NCI-H1092 treated with DMSO at 0.1 percent for 48 hours (cell line): ENCODE results near the gene KANK3.
"Not testable (repeated sequence)": the region's sequence is repeated elsewhere in the genome, so short reads cannot be mapped to it uniquely, and the experiment has no call there.

Source experiments
- DNase-seq: peaks from one replicate; lab custom pipeline; 2025; lab: John Stamatoyannopoulos, UW

Gene KANK3

DNA sequence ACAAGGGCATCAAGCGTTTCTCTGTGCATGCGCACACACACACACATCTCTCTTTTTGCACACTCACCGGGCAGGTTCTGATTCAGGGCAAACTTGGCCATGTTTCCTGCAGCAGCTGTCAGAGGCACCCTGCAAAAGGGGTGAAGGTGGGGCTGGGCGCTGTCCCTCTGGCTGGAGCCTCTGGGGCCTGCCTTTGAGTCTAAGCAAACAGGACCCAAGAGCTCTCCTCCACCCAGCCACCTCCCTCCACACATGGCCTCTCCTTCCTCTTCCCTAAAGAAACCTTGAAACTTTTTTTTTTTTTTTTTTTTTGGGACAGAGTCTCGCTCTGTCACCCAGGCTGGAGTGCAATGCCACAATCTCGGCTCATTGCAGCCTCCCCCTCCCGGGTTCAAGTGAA lies 5.3 kb downstream of the KANK3 start:
- DNase-seq, result no peak

DNA sequence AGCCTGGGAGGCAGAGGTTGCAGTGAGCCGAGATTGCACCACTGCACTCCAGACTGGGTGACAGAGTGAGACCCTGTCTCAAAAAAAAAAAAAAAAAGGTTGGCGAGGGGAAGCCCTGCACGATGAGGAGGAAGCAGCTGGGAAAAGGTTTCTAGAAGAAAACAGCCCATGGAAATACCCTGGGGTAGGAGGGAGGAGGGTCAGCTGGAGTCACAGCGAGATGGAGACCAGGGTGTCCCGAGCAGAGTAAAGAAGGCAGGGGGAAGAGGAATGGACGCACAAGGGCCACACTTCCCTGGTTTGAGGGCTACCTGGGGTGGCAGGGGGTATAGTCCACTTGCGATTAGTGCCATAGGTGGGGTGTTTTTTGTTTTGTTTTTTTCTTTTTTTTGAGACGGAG lies 6.4 kb downstream of the KANK3 start:
- no peak for DNase-seq

DNA sequence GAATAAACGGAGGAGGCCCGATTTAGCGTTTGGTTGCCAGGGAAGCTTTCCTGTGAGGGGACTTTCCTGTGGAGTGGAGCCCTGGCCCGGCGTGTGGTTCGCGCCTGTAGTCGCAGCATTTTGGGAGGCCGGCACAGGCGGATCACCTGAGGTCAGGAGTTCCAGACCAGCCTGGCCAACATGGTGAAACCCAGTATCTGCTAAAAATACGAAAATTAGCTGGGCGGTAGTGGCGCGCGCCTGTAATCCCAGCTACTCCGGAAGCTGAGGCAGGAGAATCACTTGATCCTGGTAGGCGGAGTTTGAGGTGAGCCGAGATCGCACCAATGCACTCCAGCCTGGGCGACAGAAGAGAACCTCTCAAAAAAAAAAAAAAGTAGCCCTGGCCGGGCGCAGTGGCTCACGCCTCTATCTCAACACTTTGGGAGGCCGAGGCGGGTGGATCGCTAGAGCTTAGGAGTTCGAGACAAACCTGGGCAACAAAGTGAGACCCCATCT lies 6.9 kb downstream of the KANK3 start:
- no peak for DNase-seq

DNA sequence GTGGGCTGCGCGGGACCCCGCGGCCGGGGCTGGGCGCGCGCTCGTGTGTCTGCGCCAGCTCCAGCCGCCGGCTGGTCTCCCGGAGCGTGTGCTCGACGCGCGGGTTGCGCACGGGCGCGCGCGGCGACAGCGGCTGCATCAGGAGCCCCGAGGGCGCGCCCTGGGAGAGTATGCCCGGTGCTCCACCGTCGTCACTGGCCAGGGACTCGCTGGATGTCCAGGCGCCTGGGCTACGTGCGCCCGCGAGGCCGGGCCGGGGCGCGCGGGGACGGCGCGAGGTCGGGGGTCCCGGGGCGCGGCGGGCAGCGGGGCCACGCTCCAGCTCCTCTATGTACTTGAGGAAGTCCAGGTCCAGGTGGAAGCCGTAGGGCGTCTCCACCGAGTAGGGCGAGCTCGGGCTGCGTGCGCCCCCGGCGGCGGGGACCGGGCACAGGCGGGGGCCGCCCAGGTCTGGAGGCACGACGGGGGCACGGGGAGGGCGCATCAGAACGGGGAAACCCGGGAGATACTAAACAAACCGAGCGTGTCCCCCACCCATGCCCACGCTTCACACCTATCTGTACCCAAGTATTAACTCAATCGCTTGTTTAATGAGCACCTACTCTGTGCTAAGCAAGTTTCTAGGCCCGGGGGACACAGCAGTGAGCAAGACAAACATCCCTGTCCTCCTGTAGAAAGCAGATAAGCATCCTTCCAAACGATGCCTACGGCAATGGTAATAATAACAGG lies 7.6 kb downstream of the KANK3 start:
- no peak for DNase-seq

DNA sequence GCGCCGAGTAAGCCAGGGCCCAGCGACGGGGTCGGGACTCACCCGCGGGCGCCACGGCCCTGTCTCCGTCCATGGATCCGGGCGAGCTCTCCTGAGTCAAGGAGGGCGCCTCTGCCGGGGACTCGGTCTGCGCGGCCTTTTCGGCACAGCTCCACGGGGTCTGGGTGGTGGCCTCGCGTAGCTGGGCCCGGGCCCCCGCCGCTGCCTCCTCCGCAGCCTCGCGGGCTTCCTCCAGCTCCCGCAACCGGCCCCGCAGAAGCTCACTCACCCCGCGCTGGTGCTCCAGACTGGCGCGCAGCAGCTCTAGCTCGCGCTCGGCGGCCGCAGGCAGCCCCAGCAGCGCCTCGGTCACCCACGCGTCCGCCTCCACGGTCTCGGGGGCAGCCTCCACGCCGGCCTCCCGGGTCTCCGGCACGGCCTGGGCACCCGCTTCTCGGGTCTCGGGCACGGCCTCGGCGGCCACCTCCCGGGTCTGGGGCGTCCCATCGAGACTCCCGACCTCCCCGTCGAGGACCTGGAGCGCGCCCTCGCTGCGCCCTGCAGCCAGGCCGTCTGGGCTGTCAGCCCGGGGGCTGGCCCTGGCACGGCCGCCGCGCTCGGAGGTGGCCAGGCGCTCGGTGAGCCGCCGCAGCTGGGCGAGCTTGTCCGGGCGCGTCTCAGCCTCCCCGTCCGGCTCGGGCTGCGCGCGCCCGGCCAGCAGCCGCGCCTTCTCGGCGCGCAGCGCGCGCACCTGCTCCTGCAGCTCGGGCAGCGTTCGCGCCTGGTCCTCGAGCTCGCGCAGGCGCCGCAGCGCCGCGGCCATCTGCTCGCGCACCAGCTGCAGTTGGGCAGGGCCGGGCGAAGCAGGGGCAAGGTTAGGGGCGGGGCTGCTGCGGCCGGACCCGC lies 8.4 kb downstream of the KANK3 start:
- peak; percentile 33 for DNase-seq

DNA sequence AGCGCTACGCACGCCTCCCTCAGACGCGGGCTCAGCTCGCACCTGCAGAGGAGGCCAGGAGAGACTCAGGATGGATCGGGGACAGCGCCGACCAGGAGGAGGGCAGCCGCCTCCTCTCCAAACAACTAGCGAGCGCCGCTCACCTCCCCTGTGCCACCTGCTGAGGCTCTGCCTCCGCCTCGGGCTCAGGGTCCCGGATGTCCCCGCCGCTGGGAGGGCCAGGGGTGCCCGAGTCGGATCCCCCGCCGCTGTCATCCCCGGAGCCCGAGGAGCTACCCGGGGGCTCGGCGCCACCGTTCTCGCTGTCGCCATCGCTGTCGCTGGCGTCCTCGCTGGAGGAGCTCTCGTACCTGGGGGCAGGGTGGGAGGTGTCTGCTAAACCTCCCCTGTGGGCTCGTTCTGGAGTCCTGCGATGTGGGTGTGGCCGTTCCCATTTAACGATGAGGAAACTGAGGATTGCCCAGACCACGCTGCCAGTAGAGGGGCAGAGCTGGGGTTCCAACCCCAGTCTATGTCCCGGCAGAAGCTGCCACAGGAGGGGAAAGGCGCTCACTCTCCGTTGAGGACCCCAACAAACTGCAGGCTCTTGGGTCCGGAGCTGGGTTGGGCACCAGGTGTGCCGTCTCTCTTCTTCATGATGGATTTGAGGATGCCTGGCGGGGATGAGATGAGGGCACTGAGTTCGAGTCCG lies 9.2 kb downstream of the KANK3 start:
- DNase-seq, result no peak

DNA sequence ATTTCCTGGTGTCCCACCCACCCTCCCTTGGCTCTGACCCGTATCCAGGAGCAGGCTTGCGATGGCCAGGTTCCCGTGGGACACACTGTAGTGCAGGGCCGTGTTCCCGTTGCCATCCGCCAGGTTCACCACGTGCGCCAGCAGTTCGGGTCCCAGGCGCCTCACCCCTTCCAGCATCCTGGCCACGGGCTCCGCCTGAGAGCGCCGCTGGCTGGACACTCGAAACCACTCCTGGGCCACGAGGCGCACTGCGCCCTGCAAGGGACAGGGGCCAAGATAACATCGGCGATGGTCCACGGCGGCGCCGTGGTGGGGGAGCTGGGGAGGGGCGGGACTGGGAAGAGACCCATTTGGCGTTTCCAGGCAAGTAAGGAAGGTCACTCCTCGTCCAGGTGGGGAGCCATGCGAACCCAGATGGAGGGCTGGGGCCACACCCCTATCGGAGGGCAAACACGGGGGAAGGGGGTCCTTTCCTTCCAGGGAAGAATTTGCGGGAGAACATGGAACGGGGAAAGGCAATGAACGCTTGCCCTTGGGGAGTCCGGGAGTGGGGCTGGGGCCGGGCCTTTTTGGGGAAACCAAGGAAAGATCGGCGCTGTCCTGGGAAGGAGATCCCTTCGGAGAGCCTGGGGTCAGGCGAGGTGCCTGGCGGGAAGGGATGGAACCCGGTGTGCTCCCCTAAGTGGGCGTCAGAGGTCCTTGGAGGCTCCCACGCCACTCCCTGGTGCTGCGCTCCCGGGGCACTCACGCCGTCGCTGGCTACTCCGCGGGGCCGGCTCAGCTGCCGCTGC lies 9.9 kb downstream of the KANK3 start:
- no peak for DNase-seq

DNA sequence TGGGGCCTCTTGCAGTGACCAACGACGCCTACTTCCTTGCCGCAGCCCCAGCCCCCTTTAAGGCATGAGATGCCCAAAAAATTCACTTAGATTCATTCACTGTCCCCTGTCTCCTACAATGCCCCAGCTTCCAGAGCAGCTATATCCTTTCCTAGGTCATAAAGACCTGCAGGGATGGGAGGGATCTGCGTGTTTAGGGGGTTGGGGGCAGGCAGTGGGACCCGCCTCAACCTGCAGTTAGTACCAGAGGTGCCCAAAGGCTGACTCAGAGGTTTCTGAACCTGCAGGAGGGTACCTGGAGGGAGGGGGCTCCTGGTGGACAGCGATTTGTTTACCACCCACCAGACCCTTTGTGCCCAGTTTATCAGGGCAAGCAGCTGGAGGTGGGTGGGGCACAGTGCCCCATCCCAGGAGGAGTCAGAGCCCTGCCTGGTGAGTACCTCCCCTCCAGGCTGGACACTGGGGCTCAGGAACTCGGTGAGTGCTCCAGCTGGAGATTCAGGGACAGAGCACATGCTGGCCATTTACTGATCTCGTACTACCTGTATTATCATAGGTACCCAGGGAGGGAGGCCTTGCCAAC lies 11.7 kb downstream of the KANK3 start:
- no peak for DNase-seq

DNA sequence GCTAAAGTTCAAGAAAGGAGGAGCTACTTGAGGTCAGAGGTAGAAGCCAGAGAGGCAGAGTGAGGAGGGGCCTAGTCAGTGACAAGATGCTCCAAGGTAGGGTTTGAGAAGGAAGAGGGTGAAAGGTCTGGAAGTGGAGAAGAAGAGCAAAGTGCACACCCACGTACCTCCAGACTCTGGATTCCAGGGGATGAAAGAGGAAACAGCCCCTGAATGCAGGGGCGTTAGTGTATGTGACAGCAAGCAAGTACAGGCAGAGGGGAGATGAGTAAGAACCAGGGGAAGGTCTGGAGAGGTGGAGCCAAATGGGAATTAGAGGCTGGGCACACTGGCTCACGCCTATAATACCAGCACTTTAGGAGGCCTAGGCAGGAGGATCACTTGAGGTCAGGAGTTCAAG lies 13.1 kb downstream of the KANK3 start:
- no peak for DNase-seq

DNA sequence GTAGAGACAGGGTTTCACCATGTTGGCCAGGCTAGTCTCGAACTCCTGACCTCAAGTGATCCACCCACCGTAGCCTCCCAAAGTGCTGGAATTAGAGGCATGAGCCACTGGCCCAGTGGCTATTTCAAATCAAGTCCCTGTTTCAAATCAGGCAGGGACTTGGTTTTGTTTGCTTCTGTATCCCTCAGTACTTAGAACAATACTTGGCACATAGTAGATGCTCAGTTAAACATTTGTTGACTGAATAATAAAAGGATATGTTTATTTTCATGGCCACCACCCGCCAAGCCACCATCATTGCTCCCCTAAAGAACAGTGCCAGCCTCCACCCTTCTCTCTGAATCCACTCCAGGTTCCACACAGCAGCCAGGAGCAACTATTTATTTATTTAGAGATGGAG lies 17.6 kb downstream of the KANK3 start:
- DNase-seq, result no peak

DNA sequence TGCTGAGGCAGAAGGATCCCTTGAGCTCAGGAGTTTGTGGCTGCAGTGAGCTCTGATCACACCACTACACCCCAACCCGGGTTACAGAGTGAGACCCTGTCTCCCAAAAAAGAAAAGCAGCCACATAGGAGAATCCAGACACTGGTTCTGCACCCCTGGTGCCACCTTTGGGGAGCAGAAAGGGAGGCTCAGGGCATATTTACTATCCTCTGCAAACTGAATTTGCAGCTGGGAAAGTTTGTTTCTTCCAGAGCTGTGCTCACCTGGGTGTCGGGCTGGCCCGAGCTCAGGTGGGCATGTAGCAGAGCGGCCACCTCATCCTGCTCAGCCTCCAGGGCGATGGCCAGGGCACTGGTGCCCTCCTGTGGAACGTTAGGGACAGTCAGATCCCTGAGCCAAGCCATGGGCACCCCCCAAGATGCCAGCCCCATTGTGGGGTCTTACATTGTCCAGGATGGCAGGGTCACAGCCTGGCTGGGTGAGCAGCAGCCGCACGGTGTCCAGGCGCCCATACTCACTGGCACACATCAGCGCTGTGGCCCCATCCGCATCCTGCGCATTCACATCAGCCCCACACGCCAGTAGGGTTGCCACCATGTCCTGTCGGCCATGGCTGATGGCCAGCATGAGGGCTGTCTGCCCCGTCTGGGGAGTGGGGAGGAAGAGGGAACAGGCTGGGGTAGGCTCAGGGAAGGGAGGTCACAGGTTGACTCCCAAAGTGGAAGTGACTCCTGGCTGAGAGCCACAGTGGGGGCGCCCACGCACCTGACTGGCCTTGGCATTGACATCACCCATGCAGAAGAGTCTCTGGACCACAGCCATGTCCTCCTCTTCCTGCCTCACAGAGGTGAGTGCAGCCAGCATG lies 18.6 kb downstream of the KANK3 start:
- no peak for DNase-seq

DNA sequence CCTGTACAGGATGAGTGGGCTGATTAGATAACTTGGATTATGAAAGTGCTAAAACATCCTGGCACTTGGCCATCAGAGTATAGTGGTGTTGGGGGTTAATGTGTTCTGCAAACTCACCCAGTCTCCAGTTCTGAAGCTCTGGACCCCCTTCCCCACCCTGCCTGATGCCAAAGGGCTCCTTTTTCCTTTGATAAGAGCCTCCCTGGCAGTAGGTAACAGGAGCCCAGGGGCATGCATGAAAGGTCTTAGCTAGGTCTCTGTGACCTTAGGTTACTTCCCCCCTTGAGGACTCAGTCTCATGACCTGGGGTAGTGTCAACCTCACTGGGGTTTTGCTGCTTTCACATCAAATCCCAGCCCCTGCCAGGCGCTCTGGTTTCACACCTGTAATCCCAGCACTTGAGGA lies 19.3 kb downstream of the KANK3 start:
- DNase-seq, result no peak

DNA sequence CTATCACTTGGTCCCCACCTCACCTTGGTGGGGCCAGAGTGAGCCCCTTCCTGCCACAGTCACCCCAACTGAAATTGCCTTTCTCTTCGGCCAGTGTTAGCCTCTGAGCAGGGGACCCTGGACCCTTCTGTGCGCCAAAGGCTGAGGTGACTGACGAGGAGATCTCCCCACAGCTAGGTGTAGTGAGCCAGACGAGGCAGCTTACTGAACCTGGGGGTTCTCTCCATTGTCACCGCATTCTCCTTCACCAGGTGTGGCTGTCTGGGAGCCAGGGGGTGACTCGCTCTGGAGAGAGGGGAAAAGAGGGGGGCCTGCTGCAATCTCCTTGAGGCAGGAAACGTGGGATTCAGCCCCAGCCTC lies 20.4 kb downstream of the KANK3 start:
- DNase-seq, result no peak

DNA sequence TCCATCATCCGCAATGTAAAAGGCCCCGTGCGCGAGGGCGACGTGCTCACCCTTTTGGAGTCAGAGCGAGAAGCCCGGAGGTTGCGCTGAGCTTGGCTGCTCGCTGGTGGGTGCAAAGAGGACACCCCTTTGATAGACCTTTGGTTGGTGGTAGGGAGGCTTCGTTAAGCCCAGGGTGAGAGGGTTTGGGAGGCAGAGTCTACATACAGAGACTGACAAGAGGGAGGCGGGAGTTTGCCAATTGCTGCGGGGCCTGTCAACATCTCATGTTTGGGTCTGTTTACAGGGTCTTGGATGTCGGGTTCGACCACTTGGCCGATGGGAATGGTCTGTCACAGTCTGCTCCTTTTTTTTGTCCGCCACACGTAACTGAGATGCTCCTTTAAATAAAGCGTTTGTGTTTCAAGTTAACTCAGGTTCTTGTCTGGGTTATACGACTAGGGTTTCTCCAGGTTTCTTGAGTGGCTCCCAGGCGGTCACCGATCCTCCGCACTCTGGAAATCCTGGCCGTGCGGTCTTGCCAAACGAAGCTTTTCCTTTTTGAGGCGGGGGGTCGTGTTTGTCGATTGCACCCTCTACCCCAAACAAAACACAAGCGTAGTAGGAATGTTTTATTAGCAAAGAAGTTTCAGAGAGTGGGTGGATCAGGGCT lies 20.9 kb downstream of the KANK3 start:
- no peak for DNase-seq

DNA sequence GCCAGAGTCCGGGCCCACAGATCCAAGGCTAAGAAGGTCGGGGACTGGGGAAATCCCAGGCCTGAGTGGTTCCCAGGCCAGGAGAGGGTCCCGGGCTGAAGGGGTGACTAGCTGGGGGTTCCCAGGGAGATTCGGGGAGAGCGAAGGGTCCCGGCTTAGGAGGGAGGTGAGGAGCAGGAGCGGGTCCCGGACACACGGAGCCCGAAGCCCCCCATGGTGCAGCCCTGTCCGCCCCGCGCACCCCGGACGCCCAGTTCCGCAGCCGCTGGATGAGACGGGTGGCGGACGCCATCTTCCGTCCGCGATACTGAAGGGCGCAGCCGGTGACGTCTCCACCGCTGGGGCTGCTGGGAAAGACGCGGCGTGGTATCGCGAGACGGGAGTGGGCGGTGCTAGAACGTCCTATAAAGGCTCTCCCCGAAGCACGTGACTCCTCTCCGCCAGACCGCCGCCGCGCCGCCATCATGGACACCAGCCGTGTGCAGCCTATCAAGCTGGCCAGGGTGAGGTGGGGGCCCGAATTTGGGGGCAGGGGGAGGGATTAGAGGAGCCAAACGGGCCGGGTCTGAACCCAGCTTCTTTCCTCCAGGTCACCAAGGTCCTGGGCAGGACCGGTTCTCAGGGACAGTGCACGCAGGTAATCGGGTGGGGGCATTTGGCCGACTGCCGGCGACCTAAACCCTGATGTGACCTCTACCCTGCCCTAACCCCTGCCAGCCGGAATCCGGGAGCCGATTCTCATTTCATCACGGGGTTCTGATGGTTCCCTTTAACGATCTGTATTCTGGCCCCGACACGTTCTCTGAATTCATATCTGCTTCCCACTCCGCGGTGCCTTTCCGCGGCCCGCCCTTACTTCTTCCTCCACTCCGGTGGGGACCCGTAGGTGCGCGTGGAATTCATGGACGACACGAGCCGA lies 21.7 kb downstream of the KANK3 start, which contains the start of the genes NDUFA7 and RPS28:
Gene NDUFA7, minus strand, starts transcription at position 309 of the 919 bp plus-strand sequence. Its CDS starts 17 bp downstream, at position 292.
Gene RPS28, plus strand, starts transcription at position 430 of the 919 bp plus-strand sequence. Its CDS starts 35 bp downstream, at position 465.
- peak; percentile 96 for DNase-seq

DNA sequence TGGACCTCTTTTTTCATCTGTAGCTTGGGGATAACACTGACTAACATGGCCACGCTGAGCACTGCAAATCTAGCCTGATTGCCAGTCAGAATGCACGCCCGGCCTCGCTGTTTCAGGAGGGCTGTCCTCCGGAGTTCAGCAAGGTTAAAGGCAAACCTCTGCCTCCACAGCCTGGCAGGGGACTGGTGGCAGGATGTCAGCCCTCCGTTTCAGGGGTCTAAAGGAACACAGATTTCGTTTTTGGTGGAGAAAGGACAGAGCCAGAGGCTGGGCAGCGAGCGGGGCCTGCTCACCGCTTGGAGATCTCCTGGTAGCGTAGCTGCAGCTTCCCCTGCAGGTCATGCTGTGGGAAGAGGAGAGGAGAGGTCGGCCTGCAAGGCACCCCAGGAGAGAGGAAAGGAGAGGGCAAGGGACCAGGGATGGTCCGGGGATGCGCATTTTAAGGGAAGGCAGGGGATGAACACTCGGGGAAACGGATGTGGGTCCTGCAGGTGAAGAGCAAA lies 22.4 kb downstream of the KANK3 start:
- DNase-seq, result no peak

DNA sequence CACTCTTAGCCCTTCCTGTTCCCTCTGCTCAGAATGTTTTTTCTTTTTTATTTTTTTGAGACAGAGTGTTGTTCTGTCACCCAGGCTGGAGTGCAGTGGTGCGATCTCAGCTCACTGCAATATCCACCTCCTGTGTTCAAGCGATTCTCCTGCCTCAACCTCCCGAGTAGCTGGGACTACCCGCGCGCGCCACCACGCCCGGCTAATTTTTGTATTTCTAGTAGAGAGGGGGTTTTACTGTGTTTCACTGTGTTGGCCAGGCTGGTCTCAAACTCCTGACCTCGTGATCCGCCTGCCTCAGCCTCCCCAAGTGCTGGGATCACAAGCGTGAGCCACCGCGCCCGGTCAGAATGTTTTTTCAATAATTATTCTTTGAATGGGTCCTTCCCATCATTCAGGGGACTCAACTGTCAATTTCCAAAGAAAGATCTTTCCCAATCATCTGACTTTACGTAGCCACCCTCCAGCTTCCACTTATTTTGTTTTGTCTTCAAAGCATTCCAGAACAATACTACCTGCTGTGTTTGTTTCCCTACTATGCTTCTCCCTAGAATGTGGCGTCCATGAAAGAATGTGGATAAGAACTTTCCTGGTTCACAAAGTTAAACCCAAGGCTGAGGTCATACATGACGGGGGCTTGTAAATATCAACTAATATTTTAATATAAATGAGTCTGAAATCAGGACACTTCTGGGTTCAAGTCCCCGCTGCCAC lies 23.1 kb downstream of the KANK3 start:
- no peak for DNase-seq

DNA sequence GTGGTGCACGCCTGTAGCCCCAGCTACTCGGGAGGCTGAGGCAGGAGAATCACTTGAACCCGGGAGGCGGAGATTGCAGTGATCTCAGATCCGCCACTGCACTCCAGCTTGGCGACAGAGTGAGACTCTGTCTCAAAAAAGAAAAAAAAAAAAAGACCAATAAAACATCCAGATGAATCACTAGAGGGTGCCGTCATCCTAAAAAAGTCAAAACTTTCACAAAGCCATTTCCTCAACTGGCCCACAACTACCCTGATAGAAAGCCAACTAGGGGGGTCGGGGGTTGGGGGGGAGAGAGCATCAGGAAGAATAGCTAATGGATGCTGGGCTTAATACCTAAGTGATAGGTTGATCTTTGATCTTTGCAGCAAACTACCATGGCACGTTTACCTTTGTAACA lies 24.2 kb downstream of the KANK3 start:
- DNase-seq, result not testable (repeated sequence)
